Transverse colon (tissue), 3 donors: ENCODE measurements around the gene LSMEM2.

Experiments used
- CTCF ChIP-seq, 5 experiments: fragments of 200-600 bp in 3 of 5; fragments of 450-650 bp in 2 of 5; sonication (generic) in 3 of 5; IDR thresholded peaks; 1 replicate in 2 of 5; 2 replicates in 3 of 5; pipeline ENCODE4 v1.5.1; 2016 to 2017; ENCODE audit warnings: antibody characterized with exemption in 5 of 5, inconsistent platforms in 3 of 5, mild to moderate bottlenecking in 2 of 5, moderate library complexity in 1 of 5
- POLR2A ChIP-seq: fragments of 450-650 bp; IDR thresholded peaks from one replicate; pipeline ENCODE4 v1.6.1; 2016; ENCODE audit warnings: antibody characterized with exemption, mild to moderate bottlenecking, moderate library complexity

- TF ChIP-seq CTCF (IDR thresholded peaks at IDR 0.05) (no peak), POLR2A (no peak)
Observed at GRCh38 chr3:50287262-50287661, 8.4 kb downstream of the LSMEM2 start.
